A549 (cell line): ENCODE results near the gene ANKRD17. TPM values are rescaled to one million over a fixed set of nuclear protein-coding genes. Genes with fewer than 3 reads are reported as not detected.

Experiments used
- ATAC-seq, 2 experiments: fragments of 200-7000 bp in 1 of 2; fragments of >200 bp in 1 of 2; cut with Nextera tagmentation in 1 of 2; cut with Tn5 transposase in 1 of 2; 3 replicates each; pipeline versions ENCODE4 v1.8.0 to v1.9.1; 2018 to 2020; ENCODE audit warnings: mild to moderate bottlenecking in 1 of 2, moderate library complexity in 1 of 2
- CTCF ChIA-PET: fragments of 300-600 bp; sonication (Branson Sonifier 250); formaldehyde crosslinking; extraction: SDS; loops from one replicate; lab custom pipeline; 2021; ENCODE audit warnings: antibody characterized with exemption, inconsistent platforms; lab: Yijun Ruan, JAX
- POLR2A ChIA-PET: fragments of 350-600 bp; formaldehyde crosslinking; extraction: SDS; loops from one replicate; lab custom pipeline; 2021; ENCODE audit warnings: antibody characterized with exemption, inconsistent platforms; lab: Yijun Ruan, JAX
- DNase-seq, 2 experiments: peaks; one replicate each; pipeline versions ENCODE4 v3.0.0 to v3.0.0-alpha.2; 2011 to 2016; ENCODE audit warnings: low read depth in 1 of 2, low spot score in 1 of 2
- FAIRE-seq: peaks from 2 replicates; lab custom pipeline; 2011; peaks lifted over from hg19 to GRCh38; lab: Jason Lieb, UNC
- H3K27ac ChIP-seq, 2 experiments: fragments of >200 bp; sonication (Bioruptor Twin); formaldehyde crosslinking; 3 replicates each; pipeline ENCODE4 v1.5.1; 2016 to 2017
- H3K4me1 ChIP-seq: fragments of >200 bp; sonication (Bioruptor Twin); formaldehyde crosslinking; 3 replicates; pipeline ENCODE4 v1.6.1; 2016
- H3K4me2 ChIP-seq: fragments of >200 bp; sonication (Bioruptor Twin); formaldehyde crosslinking; 3 replicates; pipeline ENCODE4 v1.6.1; 2016
- H3K4me3 ChIP-seq: fragments of >200 bp; sonication (Bioruptor Twin); formaldehyde crosslinking; 3 replicates; pipeline ENCODE4 v1.5.1; 2016
- H3K9me3 ChIP-seq: fragments of >200 bp; sonication (Bioruptor Twin); formaldehyde crosslinking; 3 replicates; pipeline ENCODE4 v1.6.1; 2016
- ATOH8 ChIP-seq: fragments of 250-450 bp; sonication (Bioruptor Pico); IDR thresholded peaks from 2 replicates; pipeline ENCODE4 v1.5.0; 2020; ENCODE audit warnings: low read depth, mild to moderate bottlenecking, moderate library complexity
- BCL3 ChIP-seq: fragments of >200 bp; sonication (Bioruptor Twin); formaldehyde crosslinking; IDR thresholded peaks from 3 replicates; pipeline ENCODE4 v1.6.1; 2016
- BHLHE40 ChIP-seq: IDR thresholded peaks from 2 replicates; pipeline ENCODE4 v1.6.1; 2012; ENCODE audit warnings: low read depth, low read length, inconsistent platforms
- CEBPB ChIP-seq, 2 experiments: fragments of >200 bp in 1 of 2; sonication (Bioruptor Twin) in 1 of 2; formaldehyde crosslinking in 1 of 2; IDR thresholded peaks; 2 replicates each; pipeline ENCODE4 v1.6.1; 2012 to 2016
- CHD2 ChIP-seq: fragments of 150-350 bp; IDR thresholded peaks from 2 replicates; pipeline ENCODE4 v1.6.1; 2014; ENCODE audit warnings: low read length; ENCODE audit not compliant: partially characterized antibody
- ESRRA ChIP-seq: fragments of 150-350 bp; IDR thresholded peaks from 2 replicates; pipeline ENCODE4 v1.6.1; 2014; ENCODE audit warnings: mild to moderate bottlenecking, low read length, borderline replicate concordance
- FOSB ChIP-seq: fragments of 250-450 bp; sonication (Bioruptor Pico); IDR thresholded peaks from 2 replicates; pipeline ENCODE4 v1.5.0; 2020; ENCODE audit warnings: mild to moderate bottlenecking, moderate library complexity
- GATA3 ChIP-seq: IDR thresholded peaks from 2 replicates; pipeline ENCODE4 v1.6.1; 2012; ENCODE audit warnings: borderline replicate concordance
- HEYL ChIP-seq: fragments of 250-450 bp; sonication (Bioruptor Pico); IDR thresholded peaks from 2 replicates; pipeline ENCODE4 v1.8.0; 2021; ENCODE audit warnings: mild to moderate bottlenecking, moderate library complexity
- HOXB5 ChIP-seq: fragments of 250-450 bp; sonication (Bioruptor Pico); IDR thresholded peaks from 2 replicates; pipeline ENCODE4 v1.5.0; 2020; ENCODE audit warnings: mild to moderate bottlenecking, moderate library complexity
- KDM1A ChIP-seq: fragments of 200-600 bp; sonication (generic); IDR thresholded peaks from 2 replicates; pipeline ENCODE4 v1.6.1; 2016; ENCODE audit warnings: low read depth, mild to moderate bottlenecking
- KDM5A ChIP-seq: fragments of 200-600 bp; sonication (generic); IDR thresholded peaks from 2 replicates; pipeline ENCODE4 v1.6.1; 2016; ENCODE audit warnings: antibody characterized with exemption, mild to moderate bottlenecking
- MAFK ChIP-seq: fragments of 450-650 bp; IDR thresholded peaks from 2 replicates; pipeline ENCODE4 v1.6.1; 2014; ENCODE audit not compliant: partially characterized antibody
- MAZ ChIP-seq: fragments of 150-350 bp; IDR thresholded peaks from 2 replicates; pipeline ENCODE4 v1.6.1; 2014; ENCODE audit warnings: antibody characterized with exemption, low read depth, low read length, borderline replicate concordance
- NFE2L2 ChIP-seq: fragments of 150-350 bp; conservative IDR thresholded peaks from 2 replicates; pipeline ENCODE4 v1.6.1; 2014; ENCODE audit warnings: low read length
- NPAS2 ChIP-seq: fragments of 250-450 bp; sonication (Bioruptor Pico); IDR thresholded peaks from 2 replicates; pipeline ENCODE4 v1.8.0; 2022; ENCODE audit warnings: mild to moderate bottlenecking, moderate library complexity, borderline replicate concordance
- NR3C1 ChIP-seq: fragments of >200 bp; sonication (Bioruptor Twin); formaldehyde crosslinking; IDR thresholded peaks from 3 replicates; pipeline ENCODE4 v1.6.1; 2017
- POLR2A ChIP-seq: IDR thresholded peaks from 2 replicates; pipeline ENCODE4 v1.6.1; 2012; ENCODE audit warnings: mild to moderate bottlenecking, low read length
- POLR2AphosphoS2 ChIP-seq: conservative IDR thresholded peaks from 2 replicates; pipeline ENCODE4 v1.6.1; 2012; ENCODE audit warnings: low read length, improper control_type of control experiment, inconsistent platforms
- RAD21 ChIP-seq, 2 experiments: fragments of >200 bp in 1 of 2; sonication (Bioruptor Twin) in 1 of 2; formaldehyde crosslinking in 1 of 2; IDR thresholded peaks in 1 of 2; conservative IDR thresholded peaks in 1 of 2; 2 replicates in 1 of 2; 3 replicates in 1 of 2; pipeline ENCODE4 v1.6.1; 2012 to 2018; ENCODE audit warnings: inconsistent platforms in 1 of 2
- RCOR1 ChIP-seq: fragments of 150-350 bp; IDR thresholded peaks from 2 replicates; pipeline ENCODE4 v1.6.1; 2014; ENCODE audit warnings: antibody characterized with exemption, low read length, low read depth
- SREBF2 ChIP-seq: fragments of 450-650 bp; IDR thresholded peaks from 2 replicates; pipeline ENCODE4 v1.6.1; 2014; ENCODE audit warnings: mild to moderate bottlenecking, moderate library complexity
- TFCP2L1 ChIP-seq: fragments of 250-450 bp; sonication (Bioruptor Pico); IDR thresholded peaks from 2 replicates; pipeline ENCODE4 v1.5.0; 2021; ENCODE audit warnings: mild to moderate bottlenecking
- TP53 ChIP-seq: fragments of 250-450 bp; sonication (Bioruptor Pico); IDR thresholded peaks from 2 replicates; pipeline ENCODE4 v1.5.0; 2021; ENCODE audit warnings: mild to moderate bottlenecking, moderate library complexity
- USF2 ChIP-seq: fragments of 450-650 bp; IDR thresholded peaks from 2 replicates; pipeline ENCODE4 v1.6.1; 2014; ENCODE audit warnings: antibody characterized with exemption
- ZC3H11A ChIP-seq: fragments of 450-650 bp; IDR thresholded peaks from 2 replicates; pipeline ENCODE4 v1.6.1; 2014; ENCODE audit warnings: antibody characterized with exemption, mild to moderate bottlenecking
- ZSCAN20 ChIP-seq: fragments of 250-450 bp; sonication (Bioruptor Pico); IDR thresholded peaks from 2 replicates; pipeline ENCODE4 v1.8.0; 2022; ENCODE audit warnings: mild to moderate bottlenecking, moderate library complexity
- WGBS: methylation state at CpG from one replicate; pipeline ENCODE4 v1.1.6; 2017; ENCODE audit errors: missing lambda C conversion rate; 5-methylcytosine and 5-hydroxymethylcytosine counted together
- polyA plus RNA-seq, 4 experiments: library from polyadenylated mRNA; depleted of rRNA in 3 of 4; stranded (reverse); fragments of >200 nt; fragmentation: RNase III in 1 of 4; extraction: RNeasy Plus Mini Kit Qiagen cat#74134 plus additional on column Dnase treatment in 1 of 4; gene quantifications; 2 replicates in 3 of 4; 3 replicates in 1 of 4; pipeline ENCODE4 v1.2.3, GENCODE V29; 2011 to 2017
- TF ChIP-seq, protein P1 (sequence below): fragments of 200-600 bp; sonication (generic); IDR thresholded peaks from 2 replicates; pipeline ENCODE4 v1.6.1; 2016; ENCODE audit warnings: antibody characterized with exemption, mild to moderate bottlenecking, moderate library complexity

The ANKRD17 gene
- polyA plus RNA-seq, 2 of the 4 experiments (the other 2 are of a cell fraction) = 18.1 to 43.5 TPM

DNA sequence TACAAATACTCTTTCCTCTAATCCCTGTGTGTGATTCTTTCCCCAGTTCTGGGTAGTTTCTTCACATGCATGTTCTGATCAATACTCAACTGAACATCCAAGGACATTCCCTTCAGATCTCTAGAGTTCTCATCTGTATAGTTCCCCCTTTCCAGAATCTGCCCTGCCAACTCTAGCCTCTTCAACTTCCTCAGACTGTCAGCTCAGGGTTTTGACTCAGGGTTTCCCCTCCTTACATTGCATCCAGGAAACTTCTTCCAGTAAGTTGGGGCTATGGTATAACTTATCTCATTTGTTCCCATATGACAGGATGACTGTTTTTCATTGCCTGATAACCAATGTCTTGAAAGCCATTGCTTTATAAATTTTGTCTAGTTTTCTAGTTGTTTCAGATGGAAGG, 14.2 kb upstream of the ANKRD17 start:
- Histone ChIP-seq H3K27ac (no peak overlapping the region), H3K9me3 (no peaks in the 10 kb centered on the region), H3K4me3 (no peak overlapping the region), H3K4me1 (no peaks in the 10 kb centered on the region), H3K4me2 (no peak overlapping the region)
- TF ChIP-seq SREBF2 = no peak
- TF ChIP-seq MAFK = no peak
- TF ChIP-seq BHLHE40 = no peak
- TF ChIP-seq RAD21 (conservative IDR thresholded peaks at IDR 0.05 in 1 of 2, IDR thresholded peaks at IDR 0.05 in 1 of 2) = no peak
- TF ChIP-seq TP53 (CRISPR knock-in tag) = no peak
- no peak for TF ChIP-seq CEBPB (IDR thresholded peaks at IDR 0.05)
- no peak for TF ChIP-seq TFCP2L1 (CRISPR knock-in tag)
- no peak for TF ChIP-seq RCOR1
- no peak for TF ChIP-seq ZC3H11A
- TF ChIP-seq USF2 = no peak
- no peak for TF ChIP-seq BCL3
- no peak for TF ChIP-seq GATA3
- TF ChIP-seq FOSB (CRISPR knock-in tag) = no peak
- TF ChIP-seq HEYL (CRISPR knock-in tag) = no peak
- TF ChIP-seq MAZ = no peak
- no peak for TF ChIP-seq ATOH8 (CRISPR knock-in tag)
- TF ChIP-seq, protein P1, sequence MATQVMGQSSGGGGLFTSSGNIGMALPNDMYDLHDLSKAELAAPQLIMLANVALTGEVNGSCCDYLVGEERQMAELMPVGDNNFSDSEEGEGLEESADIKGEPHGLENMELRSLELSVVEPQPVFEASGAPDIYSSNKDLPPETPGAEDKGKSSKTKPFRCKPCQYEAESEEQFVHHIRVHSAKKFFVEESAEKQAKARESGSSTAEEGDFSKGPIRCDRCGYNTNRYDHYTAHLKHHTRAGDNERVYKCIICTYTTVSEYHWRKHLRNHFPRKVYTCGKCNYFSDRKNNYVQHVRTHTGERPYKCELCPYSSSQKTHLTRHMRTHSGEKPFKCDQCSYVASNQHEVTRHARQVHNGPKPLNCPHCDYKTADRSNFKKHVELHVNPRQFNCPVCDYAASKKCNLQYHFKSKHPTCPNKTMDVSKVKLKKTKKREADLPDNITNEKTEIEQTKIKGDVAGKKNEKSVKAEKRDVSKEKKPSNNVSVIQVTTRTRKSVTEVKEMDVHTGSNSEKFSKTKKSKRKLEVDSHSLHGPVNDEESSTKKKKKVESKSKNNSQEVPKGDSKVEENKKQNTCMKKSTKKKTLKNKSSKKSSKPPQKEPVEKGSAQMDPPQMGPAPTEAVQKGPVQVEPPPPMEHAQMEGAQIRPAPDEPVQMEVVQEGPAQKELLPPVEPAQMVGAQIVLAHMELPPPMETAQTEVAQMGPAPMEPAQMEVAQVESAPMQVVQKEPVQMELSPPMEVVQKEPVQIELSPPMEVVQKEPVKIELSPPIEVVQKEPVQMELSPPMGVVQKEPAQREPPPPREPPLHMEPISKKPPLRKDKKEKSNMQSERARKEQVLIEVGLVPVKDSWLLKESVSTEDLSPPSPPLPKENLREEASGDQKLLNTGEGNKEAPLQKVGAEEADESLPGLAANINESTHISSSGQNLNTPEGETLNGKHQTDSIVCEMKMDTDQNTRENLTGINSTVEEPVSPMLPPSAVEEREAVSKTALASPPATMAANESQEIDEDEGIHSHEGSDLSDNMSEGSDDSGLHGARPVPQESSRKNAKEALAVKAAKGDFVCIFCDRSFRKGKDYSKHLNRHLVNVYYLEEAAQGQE = no peak
- no peak for TF ChIP-seq KDM1A
- POLR2A ChIA-PET = no interaction called here
- FAIRE-seq = no peak
- CTCF ChIA-PET = no interaction called here
- no peak for ATAC-seq
- no peak for DNase-seq

GRCh38 chr4:73267050-73267449, 8.5 kb upstream of the ANKRD17 start:
- ChIA-PET CTCF (no interaction called here), POLR2A (no interaction called here)
- no peak overlapping the region for H3K27ac ChIP-seq
- WGBS = 86% methylated on average over 2 of the region's 2 CpGs
- no peaks in the 10 kb centered on the region for H3K4me1 ChIP-seq
- no peak overlapping the region for H3K4me3 ChIP-seq
- DNase-seq (no peak), FAIRE-seq (no peak), ATAC-seq (no peak)
- TF ChIP-seq ZSCAN20 (CRISPR knock-in tag) (no peak), POLR2A (no peak), ATOH8 (CRISPR knock-in tag) (no peak), POLR2AphosphoS2 (no peak), HOXB5 (no peak), CHD2 (no peak), ESRRA (no peak), KDM5A (no peak), NFE2L2 (no peak), NPAS2 (CRISPR knock-in tag) (no peak), TFCP2L1 (CRISPR knock-in tag) (no peak), NR3C1 (no peak)
- TF ChIP-seq, protein P1 = no peak
- TF ChIP-seq, all 56 proteins: peak for 0
- no peaks in the 10 kb centered on the region for H3K9me3 ChIP-seq
- H3K4me2 ChIP-seq = no peak overlapping the region
